ENCODE measurements around the gene ARMC9.
A peak's percentile ranks its signal among the peaks of the same experiment; 100 is the strongest.
"Not testable (repeated sequence)": the region's sequence is repeated elsewhere in the genome, so short reads cannot be mapped to it uniquely, and the experiment has no call there.

ARMC9 gene

DNA sequence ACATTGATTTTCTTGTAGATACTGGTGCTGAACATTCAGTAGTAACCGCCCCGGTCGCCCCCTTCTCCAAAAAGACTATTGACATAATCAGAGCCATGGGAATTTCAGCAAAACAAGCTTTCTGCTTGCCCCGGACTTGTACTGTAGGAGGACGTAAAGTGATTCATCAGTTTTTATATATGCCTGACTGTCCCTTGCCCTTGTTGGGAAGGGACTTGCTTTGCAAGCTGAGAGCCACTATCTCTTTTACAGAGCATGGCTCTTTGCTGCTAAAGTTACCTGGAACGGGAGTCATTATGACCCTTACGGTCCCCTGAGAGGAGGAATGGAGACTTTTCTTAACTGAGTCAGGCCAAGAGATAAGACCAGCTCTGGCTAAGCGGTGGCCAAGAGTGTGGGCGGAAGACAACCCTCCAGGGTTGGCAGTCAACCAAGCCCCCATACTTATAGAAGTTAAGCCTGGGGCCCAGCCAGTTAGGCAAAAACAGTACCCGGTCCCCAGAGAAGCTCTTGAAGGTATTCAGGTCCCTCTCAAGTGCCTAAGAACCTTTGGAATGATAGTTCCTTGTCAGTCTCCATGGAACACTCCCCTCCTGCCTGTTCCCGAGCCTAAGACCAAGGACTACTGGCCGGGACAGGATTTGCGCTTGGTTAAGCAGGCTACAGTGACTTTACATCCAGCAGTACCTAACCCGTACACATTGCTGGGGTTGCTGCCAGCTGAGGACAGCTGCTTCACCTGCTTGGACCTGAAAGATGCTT, 205.2 kb downstream of the ARMC9 start:
- DNase-seq, result peak; percentile 51

DNA sequence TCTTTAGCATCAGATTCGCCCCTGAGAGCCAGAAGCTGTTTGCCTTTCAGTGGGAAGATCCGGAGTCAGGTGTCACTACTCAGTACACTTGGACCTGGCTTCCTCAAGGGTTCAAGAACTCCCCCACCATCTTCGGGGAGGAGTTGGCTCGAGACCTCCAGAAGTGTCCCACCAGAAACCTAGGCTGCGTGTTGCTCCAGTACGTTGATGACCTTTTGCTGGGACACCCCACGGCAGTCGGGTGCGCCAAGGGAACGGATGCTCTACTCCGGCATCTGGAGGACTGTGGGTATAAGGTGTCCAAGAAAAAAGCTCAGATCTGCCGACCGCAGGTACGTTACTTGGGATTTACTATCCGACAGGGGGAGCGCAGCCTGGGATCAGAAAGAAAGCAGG, 205.8 kb downstream of the ARMC9 start:
- peak; percentile 8 for DNase-seq

DNA sequence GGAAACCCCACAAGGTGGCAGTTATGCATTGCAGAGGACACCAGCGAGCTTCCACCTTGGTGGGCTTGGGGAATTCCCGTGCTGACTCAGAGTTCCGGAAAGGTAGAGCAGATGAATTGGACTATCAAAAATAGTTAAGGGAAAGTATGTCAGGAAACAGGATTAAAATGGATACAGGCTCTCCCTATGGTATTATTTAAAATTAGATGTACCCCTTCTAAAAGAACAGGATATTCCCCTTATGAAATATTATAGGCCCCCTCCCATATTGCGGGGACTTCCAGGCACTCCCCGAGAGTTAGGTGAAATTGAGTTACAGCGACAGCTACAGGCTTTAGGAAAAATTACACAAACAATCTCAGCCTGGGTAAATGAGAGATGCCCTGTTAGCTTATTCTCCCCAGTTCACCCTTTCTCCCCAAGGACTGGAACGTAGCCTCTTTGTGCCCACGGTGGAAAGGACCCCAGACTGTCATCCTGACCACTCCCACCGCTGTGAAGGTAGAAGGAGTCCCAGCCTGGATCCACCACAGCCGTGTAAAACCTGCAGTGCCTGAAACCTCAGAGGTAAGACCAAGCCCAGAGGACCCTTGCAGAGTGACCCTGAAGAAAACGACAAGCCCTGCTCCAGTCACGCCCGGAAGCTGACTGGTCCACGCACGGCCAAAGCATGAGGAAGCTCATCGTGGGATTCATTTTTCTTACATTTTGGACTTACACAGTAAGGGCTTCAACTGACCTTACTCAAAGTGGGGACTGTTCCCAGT, 207.4 kb downstream of the ARMC9 start:
- not testable (repeated sequence) for DNase-seq

DNA sequence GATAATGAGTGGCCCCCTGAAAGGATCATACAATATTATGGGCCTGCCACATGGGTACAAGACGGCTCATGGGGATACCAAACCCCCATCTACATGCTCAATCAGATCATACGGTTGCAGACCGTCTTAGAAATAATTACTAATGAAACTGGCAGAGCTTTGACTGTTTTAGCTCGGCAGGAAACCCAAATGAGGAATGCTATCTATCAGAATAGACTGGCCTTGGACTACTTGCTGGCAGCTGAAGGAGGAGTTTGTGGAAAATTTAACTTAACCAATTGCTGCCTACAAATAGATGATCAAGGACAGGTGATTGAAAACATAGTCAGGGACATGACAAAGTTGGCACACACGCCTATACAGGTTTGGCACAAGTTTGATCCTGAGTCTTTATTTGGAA, 209.3 kb downstream of the ARMC9 start:
- not testable (repeated sequence) for DNase-seq

DNA sequence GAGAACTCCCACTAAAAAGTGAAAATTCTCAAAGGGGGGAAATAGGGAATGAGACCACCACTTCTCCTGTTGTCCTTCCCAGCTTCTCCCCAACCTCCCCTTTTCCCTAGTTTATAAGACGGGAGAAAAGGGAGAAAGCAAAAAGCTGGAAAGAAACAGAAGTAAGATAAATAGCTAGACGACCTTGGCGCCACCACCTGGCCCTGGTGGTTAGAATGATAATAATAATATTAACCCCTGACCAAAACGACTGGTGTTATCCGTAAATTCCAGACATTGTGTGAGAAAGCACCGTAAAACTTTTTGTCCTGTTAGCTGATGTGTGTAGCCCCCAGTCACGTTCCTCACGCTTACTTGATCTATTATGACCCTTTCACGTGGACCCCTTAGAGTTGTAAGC, 209.9 kb downstream of the ARMC9 start:
- DNase-seq, result not testable (repeated sequence)

DNA sequence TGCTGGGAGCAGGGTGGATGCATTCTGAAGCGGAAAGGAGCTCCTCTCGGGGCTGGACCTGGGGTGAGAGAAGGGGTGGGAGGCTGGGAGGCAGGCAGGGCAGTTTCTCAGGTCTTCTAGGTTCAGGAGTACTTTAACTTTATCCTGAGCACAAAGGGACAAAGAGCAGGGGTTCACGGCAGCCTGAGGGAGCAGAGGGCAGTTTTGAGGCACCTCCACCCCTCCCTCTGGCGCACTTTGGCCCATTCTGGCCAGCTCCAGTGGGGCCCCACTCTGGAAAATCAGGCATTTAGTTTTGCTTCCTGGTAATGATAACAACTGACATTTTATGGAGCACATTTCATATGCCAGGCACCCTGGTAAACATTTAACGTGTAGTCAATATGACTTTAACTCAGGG, 211.3 kb downstream of the ARMC9 start:
- no peak for DNase-seq

DNA sequence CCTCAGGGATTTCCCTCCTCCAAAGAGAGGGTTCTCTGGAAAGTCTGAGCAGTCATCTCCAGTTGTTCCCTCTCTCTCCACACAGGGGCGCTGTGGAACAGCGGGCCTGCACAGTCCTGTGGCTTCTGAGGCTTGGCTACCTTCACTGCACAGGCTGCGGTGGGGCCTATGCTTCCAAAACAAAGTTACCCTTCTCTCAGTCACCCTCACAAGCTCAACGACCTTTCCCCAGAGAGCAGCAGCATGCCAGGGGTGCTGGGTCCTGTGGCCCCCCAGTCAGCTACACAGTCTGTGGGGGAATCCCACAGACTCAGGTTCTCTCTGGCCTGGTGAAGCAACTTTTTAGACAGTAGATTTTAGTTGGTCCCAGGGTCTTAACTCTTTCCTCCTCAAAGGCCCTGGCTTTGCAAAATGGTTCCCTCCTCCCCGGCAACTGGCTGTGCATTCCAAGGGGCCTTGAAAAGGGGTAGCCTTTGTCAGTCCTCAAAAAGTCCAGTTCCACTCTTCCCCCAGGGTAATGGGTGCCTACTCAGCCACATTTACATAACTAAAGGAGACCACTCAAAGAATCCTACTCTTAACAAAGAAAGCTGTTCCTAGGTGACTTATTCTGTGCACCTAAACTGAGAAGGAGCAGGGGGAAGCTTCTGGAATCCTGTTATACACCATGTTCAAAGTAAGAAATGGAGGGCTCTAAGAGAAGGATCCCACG, 212.0 kb downstream of the ARMC9 start:
- no peak for DNase-seq

DNA sequence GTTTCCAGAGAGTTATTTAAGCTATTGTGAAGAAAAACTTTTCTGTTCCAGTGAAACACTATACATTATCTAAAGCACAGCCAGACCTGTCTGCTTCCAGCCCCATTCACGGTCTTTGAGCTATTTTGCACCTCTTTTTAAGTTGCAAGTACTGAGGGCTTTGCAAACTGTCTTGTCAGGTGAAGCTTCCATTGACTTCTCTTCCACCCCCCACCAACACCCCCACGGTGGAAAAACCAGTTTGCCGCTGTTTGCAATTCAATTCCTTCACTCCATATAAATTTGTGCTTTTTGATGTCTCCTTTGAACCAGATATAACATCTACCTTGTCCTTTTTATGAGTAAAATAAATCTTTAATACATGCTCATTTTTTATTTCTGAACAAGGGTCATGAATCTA, 212.8 kb downstream of the ARMC9 start:
- DNase-seq, result no peak

DNA sequence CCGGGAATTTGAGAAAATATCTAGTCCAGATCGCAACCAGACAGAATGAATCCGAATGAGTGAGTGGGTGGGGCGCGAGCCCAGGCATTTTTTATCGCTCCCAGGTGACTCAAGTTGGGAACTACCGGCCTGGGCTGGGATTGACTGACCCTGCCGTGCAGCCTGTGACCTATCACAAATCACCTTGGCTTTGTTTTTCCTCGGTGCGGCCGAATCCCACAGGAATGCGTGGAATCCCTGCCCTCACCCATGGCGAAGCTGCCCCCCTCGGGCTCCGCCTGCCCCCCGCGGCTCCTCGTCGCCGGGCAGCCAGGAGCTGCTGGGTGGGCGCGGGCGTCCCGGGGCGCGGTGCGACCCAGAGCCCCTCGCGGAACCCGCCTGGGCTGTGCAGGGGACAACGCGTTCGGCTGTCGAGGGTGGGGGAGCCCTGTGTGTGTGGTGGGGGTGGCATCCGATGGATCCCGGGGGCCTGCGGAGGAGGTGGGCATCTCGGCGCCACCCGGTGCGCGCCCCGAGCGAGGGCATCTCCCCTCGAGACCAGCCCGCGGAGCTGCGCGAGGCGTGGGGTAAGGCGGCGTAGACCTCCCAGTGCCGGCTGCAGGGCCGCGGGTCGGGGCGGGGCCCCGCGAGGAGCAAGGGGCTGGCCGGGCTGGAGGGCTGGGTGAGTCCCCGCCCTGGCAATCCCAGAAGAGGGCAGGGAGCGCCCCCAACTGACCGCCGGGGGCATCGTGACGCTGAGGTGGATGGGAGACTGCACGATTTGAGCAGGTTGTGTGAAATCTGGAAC, 213.6 kb downstream of the ARMC9 start:
- peak; percentile 75 for DNase-seq

DNA sequence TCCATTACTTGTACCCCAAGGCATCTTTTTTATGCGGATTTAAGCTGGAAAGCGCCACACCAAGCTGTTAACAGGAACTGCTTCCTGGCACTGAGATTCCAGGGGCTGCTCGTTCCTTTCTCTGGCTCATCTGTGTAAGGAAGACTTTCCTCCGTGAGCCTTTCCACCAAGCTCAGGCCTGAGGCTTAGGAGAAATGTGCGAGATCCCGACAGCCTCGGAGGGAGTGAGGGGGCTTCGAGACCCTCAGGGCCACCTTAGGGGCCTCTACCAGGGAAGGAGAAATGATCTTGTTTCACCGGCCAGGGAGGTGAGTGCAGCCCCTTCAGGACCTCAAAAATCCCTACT, 214.2 kb downstream of the ARMC9 start:
- DNase-seq, result no peak

DNA sequence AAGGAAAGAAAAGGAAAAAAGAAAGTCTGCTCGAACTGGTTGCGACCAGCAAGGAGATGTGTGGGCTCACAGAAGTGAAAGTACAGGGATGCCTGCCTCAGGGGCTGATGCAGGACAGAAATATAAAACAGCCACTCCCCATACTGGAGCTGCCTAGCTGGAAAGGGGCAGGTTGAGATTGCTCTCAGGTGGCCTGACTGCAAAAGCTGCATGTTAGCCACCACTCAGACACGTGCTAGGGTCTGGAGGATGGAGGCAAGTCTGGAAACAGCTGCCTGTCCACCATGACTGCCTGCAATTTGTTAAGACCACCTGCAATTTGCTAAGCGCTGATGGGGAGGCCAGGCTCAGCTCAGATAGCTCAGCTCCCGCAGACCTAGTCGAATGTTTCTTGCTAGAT, 215.0 kb downstream of the ARMC9 start:
- no peak for DNase-seq

DNA sequence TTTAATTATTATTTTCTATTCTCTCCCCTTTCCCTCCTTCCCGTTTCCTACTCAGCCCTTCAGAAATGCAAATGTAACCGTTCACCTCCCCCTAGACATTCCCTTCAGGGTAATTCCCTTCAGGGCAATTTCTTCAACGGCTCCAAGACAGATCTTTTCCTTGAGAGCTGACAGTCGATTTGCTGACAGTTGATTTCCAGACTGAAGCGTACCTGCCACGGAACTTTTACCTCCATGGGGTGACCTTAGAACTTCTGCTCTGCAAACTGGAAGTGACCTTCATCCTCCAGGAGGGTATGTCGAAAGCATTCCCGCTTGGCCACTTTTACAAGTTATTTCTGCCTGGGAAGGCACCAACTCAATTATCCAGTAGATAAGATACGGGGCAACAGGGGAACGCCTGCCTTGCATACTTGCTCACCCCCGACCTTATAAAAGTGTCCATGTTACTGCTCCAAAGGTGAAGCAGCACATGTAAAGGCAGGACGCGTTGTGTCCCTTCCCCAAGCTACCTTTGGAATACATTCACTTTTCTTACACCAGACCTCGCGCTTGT, 215.6 kb downstream of the ARMC9 start:
- DNase-seq, result no peak

DNA sequence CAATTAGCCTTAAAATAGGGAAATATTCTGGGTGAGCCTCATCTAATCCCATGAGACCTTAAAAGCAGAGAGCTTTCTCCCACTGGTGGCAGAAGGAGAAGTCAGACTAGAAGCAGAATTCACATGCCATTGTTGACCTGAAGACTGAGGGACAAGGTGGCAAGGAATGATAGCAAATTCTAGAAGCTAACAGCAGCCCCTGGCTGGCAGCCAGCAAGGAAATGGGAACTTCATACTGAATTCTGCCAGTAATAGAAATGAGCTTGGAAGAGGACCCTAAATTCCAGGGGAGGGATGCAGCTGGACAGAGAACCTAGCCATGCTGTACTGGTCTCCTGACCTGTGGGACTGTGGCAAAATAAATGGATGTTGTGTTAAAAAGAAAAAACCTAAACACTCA, 216.6 kb downstream of the ARMC9 start:
- DNase-seq, result no peak

DNA sequence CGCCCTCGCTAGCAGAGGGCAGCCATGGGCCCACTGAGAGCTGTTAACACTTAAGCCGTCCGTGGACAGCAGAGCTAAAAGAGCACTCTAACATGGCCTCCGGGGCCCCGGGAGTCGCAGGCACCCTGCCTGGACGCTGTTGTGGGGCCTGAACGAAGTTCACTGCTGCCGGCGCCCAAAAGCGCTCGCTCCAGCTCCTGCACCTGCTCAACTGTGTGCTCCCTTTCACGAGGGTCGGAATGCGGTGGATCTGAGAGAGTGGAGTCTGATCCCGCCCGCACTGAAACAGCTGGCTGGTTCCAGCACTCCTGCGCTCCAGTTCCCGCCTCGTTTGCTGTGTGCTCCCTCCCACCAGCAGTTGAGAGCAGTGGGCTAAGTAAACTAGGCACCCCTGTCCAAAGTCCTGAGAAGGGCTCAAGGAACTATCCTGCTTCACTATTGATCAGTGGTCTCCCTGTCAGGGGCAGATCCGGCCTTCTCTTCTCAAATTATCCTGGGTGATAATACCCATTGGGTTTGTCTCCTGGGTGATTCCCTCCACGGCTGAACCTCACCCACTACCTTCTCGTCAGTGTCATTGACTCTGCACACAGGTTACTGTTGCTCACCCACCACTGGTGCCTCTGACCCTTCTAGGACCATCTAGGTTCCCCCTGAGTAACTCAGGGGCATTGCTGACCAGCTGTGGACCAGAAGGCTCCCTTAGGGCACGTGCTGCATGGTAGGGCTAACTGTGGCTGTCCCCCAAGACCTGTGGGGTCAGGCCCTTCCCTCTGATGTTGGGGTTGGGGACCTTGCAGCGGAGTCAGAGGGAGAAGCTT, 220.6 kb downstream of the ARMC9 start:
- DNase-seq, result no peak

DNA sequence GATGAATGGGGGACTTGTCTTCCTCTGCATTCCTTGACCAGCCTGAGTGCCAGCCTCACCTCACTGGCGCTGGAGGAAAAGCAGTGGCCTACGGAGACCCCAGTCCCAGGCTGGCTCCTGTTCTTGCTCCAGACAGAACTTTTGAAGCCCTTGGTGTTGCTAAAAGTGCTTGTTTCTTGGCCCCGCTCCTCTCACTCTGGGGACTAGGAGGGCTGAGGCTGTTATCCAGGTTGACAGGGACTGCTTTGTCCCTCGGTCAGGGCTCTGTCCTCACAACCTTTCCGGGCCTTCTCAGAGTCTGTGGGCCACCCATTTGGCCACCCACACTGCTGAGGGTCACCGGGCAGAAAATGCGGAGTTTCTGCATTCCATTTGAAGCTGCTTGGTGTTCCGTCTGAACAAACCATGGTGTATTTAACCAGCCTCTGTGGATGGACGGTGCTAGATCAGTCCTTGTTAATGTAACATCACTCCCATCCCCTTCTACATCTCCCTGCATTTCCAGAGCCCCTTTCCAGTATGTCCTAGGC, 222.7 kb downstream of the ARMC9 start:
- DNase-seq, result no peak

DNA sequence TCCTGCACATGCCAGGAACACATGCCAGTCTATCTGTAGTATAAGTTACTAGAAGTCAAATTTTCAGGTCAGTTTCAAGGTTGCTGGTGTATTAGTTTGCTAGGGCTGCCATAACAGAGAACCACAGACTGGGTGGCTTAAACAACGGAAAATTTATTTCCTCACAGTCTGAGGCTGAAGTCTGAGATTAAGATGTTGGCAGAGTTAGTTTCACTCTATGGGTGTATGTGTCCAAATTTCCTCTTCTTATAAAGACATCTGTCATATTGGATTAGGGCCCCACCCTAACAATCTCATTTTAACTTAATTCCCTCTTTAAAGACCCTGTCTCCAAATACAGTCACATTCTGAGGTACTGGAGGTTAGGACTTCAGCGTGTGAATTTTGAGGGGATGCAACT, 223.6 kb downstream of the ARMC9 start:
- DNase-seq, result no peak

DNA sequence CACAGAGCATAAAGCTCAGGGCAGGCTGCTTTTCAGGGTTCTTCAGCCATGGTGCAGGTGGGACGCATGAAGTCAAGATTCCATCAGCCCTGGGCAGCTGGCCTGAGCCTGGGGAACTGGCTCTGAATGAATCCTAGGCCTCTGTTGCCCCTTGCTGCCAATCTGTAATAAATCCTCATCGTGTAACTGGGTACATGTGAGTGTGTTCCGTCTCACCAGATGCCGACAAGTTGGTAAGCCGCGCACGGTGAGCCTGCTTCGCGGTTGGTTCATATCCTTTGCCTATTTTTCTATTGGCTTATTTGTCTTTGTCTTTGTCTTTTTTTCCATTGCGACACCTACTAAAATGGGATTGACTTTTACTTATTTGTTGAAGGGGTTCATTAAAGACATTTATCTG, 224.7 kb downstream of the ARMC9 start:
- DNase-seq, result no peak

All from DMS79 treated with DMSO at 0.1 percent for 48 hours (cell line).